HEK293 (cell line): ENCODE measurements around the gene KCNAB1.

Experiments
- GFI1B ChIP-seq: fragments of 450-650 bp; formaldehyde crosslinking; IDR thresholded peaks from 2 replicates; pipeline ENCODE4 v1.5.1; 2016; ENCODE audit warnings: missing biosample characterization, missing genetic modification characterization
- HOXD13 ChIP-seq: sonication (generic); formaldehyde crosslinking; IDR thresholded peaks from 2 replicates; pipeline ENCODE4 v1.8.0; 2022; ENCODE audit warnings: missing genetic modification reagents, borderline replicate concordance
- SCRT2 ChIP-seq: fragments of 450-650 bp; formaldehyde crosslinking; IDR thresholded peaks from 2 replicates; pipeline ENCODE4 v1.5.1; 2016; ENCODE audit warnings: missing biosample characterization, missing genetic modification characterization
- YY2 ChIP-seq: fragments of 450-650 bp; formaldehyde crosslinking; IDR thresholded peaks from 2 replicates; pipeline ENCODE4 v1.5.1; 2016; ENCODE audit warnings: missing biosample characterization, missing genetic modification characterization
- ZBTB20 ChIP-seq: fragments of 450-650 bp; formaldehyde crosslinking; IDR thresholded peaks from 2 replicates; pipeline ENCODE4 v1.5.1; 2016; ENCODE audit warnings: missing biosample characterization, missing genetic modification characterization
- ZBTB7A ChIP-seq: fragments of 450-650 bp; formaldehyde crosslinking; IDR thresholded peaks from 2 replicates; pipeline ENCODE4 v1.5.1; 2016; ENCODE audit warnings: low read depth, missing biosample characterization, missing genetic modification characterization
- ZBTB8A ChIP-seq: fragments of 450-650 bp; formaldehyde crosslinking; IDR thresholded peaks from 2 replicates; pipeline ENCODE4 v1.5.1; 2016; ENCODE audit warnings: missing biosample characterization, missing genetic modification characterization
- ZNF140 ChIP-seq: fragments of 450-650 bp; formaldehyde crosslinking; IDR thresholded peaks from 2 replicates; pipeline ENCODE4 v1.5.1; 2016; ENCODE audit warnings: missing biosample characterization, missing genetic modification characterization
- ZNF155 ChIP-seq: fragments of 450-650 bp; formaldehyde crosslinking; IDR thresholded peaks from 2 replicates; pipeline ENCODE4 v1.5.1; 2016; ENCODE audit warnings: missing biosample characterization, missing genetic modification characterization
- ZNF202 ChIP-seq: fragments of 450-650 bp; formaldehyde crosslinking; IDR thresholded peaks from 2 replicates; pipeline ENCODE4 v1.5.1; 2016; ENCODE audit warnings: missing biosample characterization, missing genetic modification characterization, borderline replicate concordance
- ZNF24 ChIP-seq: fragments of 450-650 bp; formaldehyde crosslinking; IDR thresholded peaks from 2 replicates; pipeline ENCODE4 v1.5.1; 2016; ENCODE audit warnings: missing biosample characterization, missing genetic modification characterization
- ZNF248 ChIP-seq: fragments of 450-650 bp; formaldehyde crosslinking; IDR thresholded peaks from 2 replicates; pipeline ENCODE4 v1.5.1; 2017; ENCODE audit warnings: missing biosample characterization, missing genetic modification characterization
- ZNF274 ChIP-seq, 2 experiments: fragments of 200-500 bp in 1 of 2; fragments of 450-650 bp in 1 of 2; sonication (Bioruptor generic) in 1 of 2; formaldehyde crosslinking in 1 of 2; IDR thresholded peaks; 2 replicates each; pipeline versions ENCODE4 v1.5.1 to v1.6.1; 2014 to 2016; ENCODE audit warnings: borderline replicate concordance in 1 of 2, inconsistent platforms in 1 of 2, low read length in 1 of 2, missing biosample characterization in 1 of 2, missing genetic modification characterization in 1 of 2
- ZNF302 ChIP-seq: fragments of 450-650 bp; formaldehyde crosslinking; IDR thresholded peaks from 2 replicates; pipeline ENCODE4 v1.5.1; 2016; ENCODE audit warnings: missing biosample characterization, missing genetic modification characterization, low read depth
- ZNF335 ChIP-seq: fragments of 450-650 bp; formaldehyde crosslinking; conservative IDR thresholded peaks from 2 replicates; pipeline ENCODE4 v1.5.1; 2016; ENCODE audit warnings: missing biosample characterization, missing genetic modification characterization
- ZNF350 ChIP-seq: fragments of 450-650 bp; formaldehyde crosslinking; IDR thresholded peaks from 2 replicates; pipeline ENCODE4 v1.5.0; 2017; ENCODE audit warnings: missing biosample characterization, mild to moderate bottlenecking, missing genetic modification characterization
- ZNF48 ChIP-seq: fragments of 450-650 bp; formaldehyde crosslinking; IDR thresholded peaks from 2 replicates; pipeline ENCODE4 v1.5.1; 2016; ENCODE audit warnings: missing biosample characterization, missing genetic modification characterization
- ZNF549 ChIP-seq: fragments of 450-650 bp; IDR thresholded peaks from 2 replicates; pipeline ENCODE4 v1.5.1; 2018; ENCODE audit warnings: missing biosample characterization, missing genetic modification characterization, mild to moderate bottlenecking, inconsistent platforms, moderate library complexity
- ZNF558 ChIP-seq: fragments of 450-650 bp; formaldehyde crosslinking; IDR thresholded peaks from 2 replicates; pipeline ENCODE4 v1.5.1; 2016; ENCODE audit warnings: missing biosample characterization, missing genetic modification characterization
- ZNF571 ChIP-seq: fragments of 450-650 bp; formaldehyde crosslinking; IDR thresholded peaks from 2 replicates; pipeline ENCODE4 v1.5.0; 2017; ENCODE audit warnings: missing biosample characterization, missing genetic modification characterization
- ZNF670 ChIP-seq: fragments of 450-650 bp; formaldehyde crosslinking; IDR thresholded peaks from 2 replicates; pipeline ENCODE4 v1.5.1; 2016; ENCODE audit warnings: missing biosample characterization, missing genetic modification characterization, low read depth
- ZNF768 ChIP-seq: fragments of 450-650 bp; formaldehyde crosslinking; IDR thresholded peaks from 2 replicates; pipeline ENCODE4 v1.5.1; 2018; ENCODE audit warnings: missing biosample characterization, mild to moderate bottlenecking, missing genetic modification characterization
- TF ChIP-seq, protein P1 (sequence below): fragments of 450-650 bp; formaldehyde crosslinking; IDR thresholded peaks from 2 replicates; pipeline ENCODE4 v1.5.1; 2017; ENCODE audit warnings: missing biosample characterization, missing genetic modification characterization
- TF ChIP-seq, protein P2 (sequence below): fragments of 450-650 bp; formaldehyde crosslinking; IDR thresholded peaks from 2 replicates; pipeline ENCODE4 v1.5.1; 2016; ENCODE audit warnings: missing biosample characterization, missing genetic modification characterization
- TF ChIP-seq, protein P3 (sequence below): fragments of 450-650 bp; formaldehyde crosslinking; IDR thresholded peaks from 2 replicates; pipeline ENCODE4 v1.5.1; 2016; ENCODE audit warnings: missing biosample characterization, missing genetic modification characterization
- TF ChIP-seq, protein P4 (sequence below): fragments of 450-650 bp; formaldehyde crosslinking; conservative IDR thresholded peaks from 2 replicates; pipeline ENCODE4 v1.5.1; 2016; ENCODE audit warnings: low read depth, missing biosample characterization, missing genetic modification characterization
- TF ChIP-seq, protein P5 (sequence below): fragments of 450-650 bp; formaldehyde crosslinking; IDR thresholded peaks from 2 replicates; pipeline ENCODE4 v1.5.1; 2017; ENCODE audit warnings: missing biosample characterization, missing genetic modification characterization
- TF ChIP-seq, protein P6 (sequence below): IDR thresholded peaks from 2 replicates; pipeline ENCODE4 v1.6.1; 2011; ENCODE audit warnings: mild to moderate bottlenecking, low read depth, low read length, borderline replicate concordance

The KCNAB1 gene

DNA sequence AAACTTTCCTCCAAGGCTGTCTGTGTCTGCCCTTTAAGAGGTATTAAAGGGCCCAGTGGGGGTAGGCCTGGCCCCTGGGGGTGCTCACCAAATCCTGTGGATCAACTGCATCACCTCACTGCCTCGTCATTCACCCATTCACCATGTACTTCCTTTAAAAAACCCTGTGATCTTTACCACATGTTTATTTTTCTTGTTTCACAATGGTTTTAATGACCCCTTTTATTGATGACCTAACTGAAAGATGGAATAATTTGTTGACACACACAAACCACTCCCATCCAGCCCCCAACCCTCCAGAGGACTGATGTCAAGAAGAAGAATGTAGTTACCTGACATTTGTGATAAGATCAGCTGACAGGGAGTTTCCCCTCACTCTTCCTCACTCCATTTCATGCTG is 40.8 kb downstream of the KCNAB1 start (continued):
- peak; percentile 68; the same call in 1 of the 2 replicates for TF ChIP-seq ZNF558
- TF ChIP-seq, protein P1, sequence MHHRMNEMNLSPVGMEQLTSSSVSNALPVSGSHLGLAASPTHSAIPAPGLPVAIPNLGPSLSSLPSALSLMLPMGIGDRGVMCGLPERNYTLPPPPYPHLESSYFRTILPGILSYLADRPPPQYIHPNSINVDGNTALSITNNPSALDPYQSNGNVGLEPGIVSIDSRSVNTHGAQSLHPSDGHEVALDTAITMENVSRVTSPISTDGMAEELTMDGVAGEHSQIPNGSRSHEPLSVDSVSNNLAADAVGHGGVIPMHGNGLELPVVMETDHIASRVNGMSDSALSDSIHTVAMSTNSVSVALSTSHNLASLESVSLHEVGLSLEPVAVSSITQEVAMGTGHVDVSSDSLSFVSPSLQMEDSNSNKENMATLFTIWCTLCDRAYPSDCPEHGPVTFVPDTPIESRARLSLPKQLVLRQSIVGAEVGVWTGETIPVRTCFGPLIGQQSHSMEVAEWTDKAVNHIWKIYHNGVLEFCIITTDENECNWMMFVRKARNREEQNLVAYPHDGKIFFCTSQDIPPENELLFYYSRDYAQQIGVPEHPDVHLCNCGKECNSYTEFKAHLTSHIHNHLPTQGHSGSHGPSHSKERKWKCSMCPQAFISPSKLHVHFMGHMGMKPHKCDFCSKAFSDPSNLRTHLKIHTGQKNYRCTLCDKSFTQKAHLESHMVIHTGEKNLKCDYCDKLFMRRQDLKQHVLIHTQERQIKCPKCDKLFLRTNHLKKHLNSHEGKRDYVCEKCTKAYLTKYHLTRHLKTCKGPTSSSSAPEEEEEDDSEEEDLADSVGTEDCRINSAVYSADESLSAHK: peak; percentile 86
- no peak for TF ChIP-seq ZNF274 (IDR thresholded peaks at IDR 0.05; ENCODE audit: low read length)
- TF ChIP-seq ZNF274 (tag by site-specific recombination; IDR thresholded peaks at IDR 0.05; ENCODE audit: borderline replicate concordance): no peak
- TF ChIP-seq SCRT2 (tag by site-specific recombination): peak; percentile 62
- TF ChIP-seq ZNF140: no peak
- TF ChIP-seq ZNF549 (tag by site-specific recombination): no peak
- peak; percentile 95 for TF ChIP-seq HOXD13 (CRISPR knock-in tag)
- no peak for TF ChIP-seq ZNF768 (tag by site-specific recombination)
- TF ChIP-seq ZNF202 (tag by site-specific recombination): no peak
- TF ChIP-seq ZBTB8A: peak; percentile 49; the same call in 1 of the 2 replicates
- no peak for TF ChIP-seq ZNF350
- TF ChIP-seq, protein P2, sequence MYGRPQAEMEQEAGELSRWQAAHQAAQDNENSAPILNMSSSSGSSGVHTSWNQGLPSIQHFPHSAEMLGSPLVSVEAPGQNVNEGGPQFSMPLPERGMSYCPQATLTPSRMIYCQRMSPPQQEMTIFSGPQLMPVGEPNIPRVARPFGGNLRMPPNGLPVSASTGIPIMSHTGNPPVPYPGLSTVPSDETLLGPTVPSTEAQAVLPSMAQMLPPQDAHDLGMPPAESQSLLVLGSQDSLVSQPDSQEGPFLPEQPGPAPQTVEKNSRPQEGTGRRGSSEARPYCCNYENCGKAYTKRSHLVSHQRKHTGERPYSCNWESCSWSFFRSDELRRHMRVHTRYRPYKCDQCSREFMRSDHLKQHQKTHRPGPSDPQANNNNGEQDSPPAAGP (tag by site-specific recombination): peak; percentile 88
- no peak for TF ChIP-seq ZBTB20 (tag by site-specific recombination)
- no peak for TF ChIP-seq ZNF571 (tag by site-specific recombination)
- TF ChIP-seq ZNF48 (tag by site-specific recombination): no peak
- TF ChIP-seq, protein P3, sequence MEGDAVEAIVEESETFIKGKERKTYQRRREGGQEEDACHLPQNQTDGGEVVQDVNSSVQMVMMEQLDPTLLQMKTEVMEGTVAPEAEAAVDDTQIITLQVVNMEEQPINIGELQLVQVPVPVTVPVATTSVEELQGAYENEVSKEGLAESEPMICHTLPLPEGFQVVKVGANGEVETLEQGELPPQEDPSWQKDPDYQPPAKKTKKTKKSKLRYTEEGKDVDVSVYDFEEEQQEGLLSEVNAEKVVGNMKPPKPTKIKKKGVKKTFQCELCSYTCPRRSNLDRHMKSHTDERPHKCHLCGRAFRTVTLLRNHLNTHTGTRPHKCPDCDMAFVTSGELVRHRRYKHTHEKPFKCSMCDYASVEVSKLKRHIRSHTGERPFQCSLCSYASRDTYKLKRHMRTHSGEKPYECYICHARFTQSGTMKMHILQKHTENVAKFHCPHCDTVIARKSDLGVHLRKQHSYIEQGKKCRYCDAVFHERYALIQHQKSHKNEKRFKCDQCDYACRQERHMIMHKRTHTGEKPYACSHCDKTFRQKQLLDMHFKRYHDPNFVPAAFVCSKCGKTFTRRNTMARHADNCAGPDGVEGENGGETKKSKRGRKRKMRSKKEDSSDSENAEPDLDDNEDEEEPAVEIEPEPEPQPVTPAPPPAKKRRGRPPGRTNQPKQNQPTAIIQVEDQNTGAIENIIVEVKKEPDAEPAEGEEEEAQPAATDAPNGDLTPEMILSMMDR (tag by site-specific recombination): no peak
- no peak for TF ChIP-seq ZNF302
- no peak for TF ChIP-seq ZNF248 (tag by site-specific recombination)
- peak; percentile 95; the same call in 1 of the 2 replicates for TF ChIP-seq ZNF24 (tag by site-specific recombination)
- TF ChIP-seq, protein P4, sequence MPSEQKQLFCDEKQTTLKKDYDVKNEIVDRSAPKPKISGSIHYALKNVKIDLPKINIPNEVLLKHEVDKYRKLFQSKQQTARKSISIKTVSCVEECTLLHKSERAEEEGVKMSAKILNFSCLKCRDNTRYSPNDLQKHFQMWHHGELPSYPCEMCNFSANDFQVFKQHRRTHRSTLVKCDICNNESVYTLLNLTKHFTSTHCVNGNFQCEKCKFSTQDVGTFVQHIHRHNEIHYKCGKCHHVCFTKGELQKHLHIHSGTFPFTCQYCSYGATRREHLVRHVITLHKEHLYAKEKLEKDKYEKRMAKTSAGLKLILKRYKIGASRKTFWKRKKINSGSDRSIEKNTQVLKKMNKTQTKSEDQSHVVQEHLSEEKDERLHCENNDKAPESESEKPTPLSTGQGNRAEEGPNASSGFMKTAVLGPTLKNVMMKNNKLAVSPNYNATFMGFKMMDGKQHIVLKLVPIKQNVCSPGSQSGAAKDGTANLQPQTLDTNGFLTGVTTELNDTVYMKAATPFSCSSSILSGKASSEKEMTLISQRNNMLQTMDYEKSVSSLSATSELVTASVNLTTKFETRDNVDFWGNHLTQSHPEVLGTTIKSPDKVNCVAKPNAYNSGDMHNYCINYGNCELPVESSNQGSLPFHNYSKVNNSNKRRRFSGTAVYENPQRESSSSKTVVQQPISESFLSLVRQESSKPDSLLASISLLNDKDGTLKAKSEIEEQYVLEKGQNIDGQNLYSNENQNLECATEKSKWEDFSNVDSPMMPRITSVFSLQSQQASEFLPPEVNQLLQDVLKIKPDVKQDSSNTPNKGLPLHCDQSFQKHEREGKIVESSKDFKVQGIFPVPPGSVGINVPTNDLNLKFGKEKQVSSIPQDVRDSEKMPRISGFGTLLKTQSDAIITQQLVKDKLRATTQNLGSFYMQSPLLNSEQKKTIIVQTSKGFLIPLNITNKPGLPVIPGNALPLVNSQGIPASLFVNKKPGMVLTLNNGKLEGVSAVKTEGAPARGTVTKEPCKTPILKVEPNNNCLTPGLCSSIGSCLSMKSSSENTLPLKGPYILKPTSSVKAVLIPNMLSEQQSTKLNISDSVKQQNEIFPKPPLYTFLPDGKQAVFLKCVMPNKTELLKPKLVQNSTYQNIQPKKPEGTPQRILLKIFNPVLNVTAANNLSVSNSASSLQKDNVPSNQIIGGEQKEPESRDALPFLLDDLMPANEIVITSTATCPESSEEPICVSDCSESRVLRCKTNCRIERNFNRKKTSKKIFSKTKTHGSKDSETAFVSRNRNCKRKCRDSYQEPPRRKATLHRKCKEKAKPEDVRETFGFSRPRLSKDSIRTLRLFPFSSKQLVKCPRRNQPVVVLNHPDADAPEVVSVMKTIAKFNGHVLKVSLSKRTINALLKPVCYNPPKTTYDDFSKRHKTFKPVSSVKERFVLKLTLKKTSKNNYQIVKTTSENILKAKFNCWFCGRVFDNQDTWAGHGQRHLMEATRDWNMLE (tag by site-specific recombination): peak; percentile 51; the same call in 1 of the 2 replicates
- no peak for TF ChIP-seq ZNF670
- no peak for TF ChIP-seq ZBTB7A (tag by site-specific recombination)
- 0 out of 2 replicates have a peak, but pooled peaks have one; percentile 19 for TF ChIP-seq ZNF335 (tag by site-specific recombination)
- TF ChIP-seq, protein P5, sequence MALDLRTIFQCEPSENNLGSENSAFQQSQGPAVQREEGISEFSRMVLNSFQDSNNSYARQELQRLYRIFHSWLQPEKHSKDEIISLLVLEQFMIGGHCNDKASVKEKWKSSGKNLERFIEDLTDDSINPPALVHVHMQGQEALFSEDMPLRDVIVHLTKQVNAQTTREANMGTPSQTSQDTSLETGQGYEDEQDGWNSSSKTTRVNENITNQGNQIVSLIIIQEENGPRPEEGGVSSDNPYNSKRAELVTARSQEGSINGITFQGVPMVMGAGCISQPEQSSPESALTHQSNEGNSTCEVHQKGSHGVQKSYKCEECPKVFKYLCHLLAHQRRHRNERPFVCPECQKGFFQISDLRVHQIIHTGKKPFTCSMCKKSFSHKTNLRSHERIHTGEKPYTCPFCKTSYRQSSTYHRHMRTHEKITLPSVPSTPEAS (tag by site-specific recombination): peak; percentile 61; the same call in 1 of the 2 replicates
- 0 out of 2 replicates have a peak, but pooled peaks have one; percentile 49 for TF ChIP-seq YY2 (tag by site-specific recombination)
- TF ChIP-seq, protein P6, sequence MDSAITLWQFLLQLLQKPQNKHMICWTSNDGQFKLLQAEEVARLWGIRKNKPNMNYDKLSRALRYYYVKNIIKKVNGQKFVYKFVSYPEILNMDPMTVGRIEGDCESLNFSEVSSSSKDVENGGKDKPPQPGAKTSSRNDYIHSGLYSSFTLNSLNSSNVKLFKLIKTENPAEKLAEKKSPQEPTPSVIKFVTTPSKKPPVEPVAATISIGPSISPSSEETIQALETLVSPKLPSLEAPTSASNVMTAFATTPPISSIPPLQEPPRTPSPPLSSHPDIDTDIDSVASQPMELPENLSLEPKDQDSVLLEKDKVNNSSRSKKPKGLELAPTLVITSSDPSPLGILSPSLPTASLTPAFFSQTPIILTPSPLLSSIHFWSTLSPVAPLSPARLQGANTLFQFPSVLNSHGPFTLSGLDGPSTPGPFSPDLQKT: no peak
- TF ChIP-seq ZNF155 (tag by site-specific recombination): 0 out of 2 replicates have a peak, but pooled peaks have one; percentile 17
- peak; percentile 93 for TF ChIP-seq GFI1B
